Sciatic nerve (tissue), 2 donors: ENCODE results near the gene SIGLEC11. TPM values are rescaled to one million over a fixed set of nuclear protein-coding genes. Genes with fewer than 3 reads are reported as not detected.
"Not testable (repeated sequence)": the region's sequence is repeated elsewhere in the genome, so short reads cannot be mapped to it uniquely, and the experiment has no call there.

Experiments
- ATAC-seq: fragments of 200-7000 bp; cut with Tn5 transposase; one replicate; pipeline ENCODE4 v1.9.1; 2020; ENCODE audit warnings: mild to moderate bottlenecking, moderate library complexity
- DNase-seq: peaks from one replicate; pipeline ENCODE4 v3.0.0-alpha.2; 2020; ENCODE audit warnings: low spot score
- intact Hi-C: fragments of 100-400 bp; cut with DNase I; formaldehyde crosslinking; loops from one replicate; pipeline ENCODE4 v1.14.2; 2022
- total RNA-seq: library from RNA; stranded (reverse); fragmentation: NEBNext Ultra II Directional; extraction: Animal tissue kit (Norgen Biotek cat#: 25700); gene quantifications from one replicate; pipeline ENCODE4 v1.2.1, GENCODE V29; 2021
- donor health status: DM: no; HTN: no; CAD: no.
- donor health status: DM: no; HTN: no; CAD: no.

The SIGLEC11 gene
- total RNA-seq, 1 donor from 2014 or later = 1.6 TPM

GRCh38 chr19:49930483-49931011, 30.4 kb downstream of the SIGLEC11 start:
- ATAC-seq = peak; percentile 37
- DNase-seq = peak; percentile 73
- intact Hi-C loops = no loop called here

DNA sequence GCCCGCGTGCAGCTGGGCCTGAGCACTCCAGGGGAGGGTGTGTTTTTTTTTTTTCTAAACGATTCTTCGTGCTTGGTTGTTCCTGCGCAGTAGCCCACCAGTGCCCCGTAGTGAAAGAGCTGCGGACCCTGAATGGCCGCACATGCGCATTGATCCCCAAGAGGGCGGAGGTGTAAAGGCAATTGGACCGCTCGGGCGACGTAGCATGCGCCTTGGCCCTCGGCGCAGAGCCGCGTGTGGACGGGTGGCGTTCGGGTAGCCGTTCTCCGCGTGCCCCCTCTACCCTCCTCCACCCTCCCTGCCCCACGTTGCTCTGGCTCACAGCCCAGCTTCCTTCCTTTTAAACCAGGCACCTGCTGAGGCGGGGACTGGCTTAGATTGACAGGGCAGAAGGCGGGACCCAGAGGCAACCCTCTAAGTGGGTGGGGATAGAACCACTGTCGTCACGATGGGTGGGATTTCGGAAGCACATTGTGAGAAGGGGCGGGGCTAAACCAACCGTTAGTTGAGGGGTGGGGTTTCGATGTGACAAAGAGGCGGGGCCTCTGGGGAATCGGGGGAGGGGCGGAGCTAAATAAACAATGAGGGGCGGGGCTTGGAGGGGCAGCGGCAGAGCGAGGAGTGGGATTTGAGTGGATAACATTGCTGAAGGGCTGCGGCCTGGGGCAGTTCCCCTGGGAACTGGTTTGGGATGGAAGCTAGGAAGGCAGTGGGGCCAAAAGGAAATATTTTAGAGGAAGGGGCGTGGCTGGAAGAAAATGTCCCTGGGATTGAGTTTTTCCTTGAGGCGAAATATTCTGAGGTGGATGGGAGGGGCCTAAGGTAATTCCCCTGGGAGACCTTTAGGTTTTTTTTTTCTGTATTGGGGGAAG, 31.1 kb downstream of the SIGLEC11 start:
- peak; percentile 94 for ATAC-seq
- DNase-seq = peak; percentile 96
- intact Hi-C loops = no loop called here

DNA sequence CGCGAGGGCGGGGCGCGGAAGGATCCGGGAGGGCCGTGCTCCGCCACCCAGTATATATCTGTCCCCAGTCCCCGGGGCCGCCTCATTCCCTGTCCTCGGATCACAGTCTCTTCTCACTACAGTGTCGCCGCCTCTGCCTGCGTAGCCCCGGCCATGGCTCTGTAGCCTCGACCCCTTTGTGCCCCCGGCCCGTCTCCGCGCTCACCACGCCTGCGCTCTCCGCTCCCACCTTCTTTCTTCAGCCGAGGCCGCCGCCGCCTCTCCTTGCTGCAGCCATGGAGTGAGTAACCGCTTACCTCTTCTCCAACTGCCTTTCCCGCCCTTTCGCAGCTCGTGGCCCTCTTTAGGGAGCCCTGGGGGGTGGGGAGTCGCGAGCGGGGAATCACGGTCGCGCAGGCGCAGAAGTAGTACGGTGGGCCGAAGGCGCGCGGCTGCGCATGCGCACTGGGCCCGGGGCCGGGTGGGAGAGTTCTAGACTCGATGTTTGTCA, 31.8 kb downstream of the SIGLEC11 start, which contains the start of the genes ATF5 and NUP62:
Gene ATF5, plus strand, starts transcription at position 85 of the 490 bp plus-strand sequence. CDS start 1,646 bp downstream, outside the sequence.
Gene NUP62, minus strand, starts transcription at position 384 of the 490 bp plus-strand sequence. CDS start 19,697 bp downstream, outside the sequence.
- peak; percentile 87 for ATAC-seq
- DNase-seq = peak; percentile 96
- intact Hi-C loops = no loop called here

- intact Hi-C loops = no loop called here
- ATAC-seq (no peak), DNase-seq (no peak)
Measured at GRCh38 chr19:49927526-49928264, 33.3 kb downstream of the SIGLEC11 start.

DNA sequence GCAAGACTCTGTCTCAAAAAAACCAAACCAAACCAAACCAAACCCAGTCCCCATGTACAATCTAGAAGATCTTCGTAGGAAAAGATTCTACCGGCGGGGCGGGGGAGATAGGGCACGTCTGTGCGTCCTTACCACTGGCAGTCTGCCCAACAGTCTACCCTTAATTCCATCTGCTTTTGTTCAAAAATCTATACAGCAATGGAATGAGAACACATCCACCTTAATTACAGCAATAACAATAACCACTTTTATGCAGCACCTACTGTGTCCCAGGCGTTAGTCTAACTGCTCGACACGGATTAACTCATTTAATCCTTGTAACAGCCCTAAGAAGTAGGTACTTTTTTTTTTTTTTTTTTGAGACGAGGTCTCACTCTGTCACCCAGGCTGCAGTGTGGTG, 34.5 kb downstream of the SIGLEC11 start:
- ATAC-seq = no peak
- intact Hi-C loops = no loop called here
- DNase-seq = no peak

GRCh38 chr19:49925486-49925885, 35.5 kb downstream of the SIGLEC11 start:
- ATAC-seq (no peak), DNase-seq (no peak)
- intact Hi-C loops = no loop called here

GRCh38 chr19:49924881-49925210, 36.1 kb downstream of the SIGLEC11 start:
- ATAC-seq, intact Hi-C loops, DNase-seq: not testable (repeated sequence)

GRCh38 chr19:49924004-49924880, 36.7 kb downstream of the SIGLEC11 start:
- intact Hi-C loops = no loop called here
- no peak for ATAC-seq
- DNase-seq = no peak

DNA sequence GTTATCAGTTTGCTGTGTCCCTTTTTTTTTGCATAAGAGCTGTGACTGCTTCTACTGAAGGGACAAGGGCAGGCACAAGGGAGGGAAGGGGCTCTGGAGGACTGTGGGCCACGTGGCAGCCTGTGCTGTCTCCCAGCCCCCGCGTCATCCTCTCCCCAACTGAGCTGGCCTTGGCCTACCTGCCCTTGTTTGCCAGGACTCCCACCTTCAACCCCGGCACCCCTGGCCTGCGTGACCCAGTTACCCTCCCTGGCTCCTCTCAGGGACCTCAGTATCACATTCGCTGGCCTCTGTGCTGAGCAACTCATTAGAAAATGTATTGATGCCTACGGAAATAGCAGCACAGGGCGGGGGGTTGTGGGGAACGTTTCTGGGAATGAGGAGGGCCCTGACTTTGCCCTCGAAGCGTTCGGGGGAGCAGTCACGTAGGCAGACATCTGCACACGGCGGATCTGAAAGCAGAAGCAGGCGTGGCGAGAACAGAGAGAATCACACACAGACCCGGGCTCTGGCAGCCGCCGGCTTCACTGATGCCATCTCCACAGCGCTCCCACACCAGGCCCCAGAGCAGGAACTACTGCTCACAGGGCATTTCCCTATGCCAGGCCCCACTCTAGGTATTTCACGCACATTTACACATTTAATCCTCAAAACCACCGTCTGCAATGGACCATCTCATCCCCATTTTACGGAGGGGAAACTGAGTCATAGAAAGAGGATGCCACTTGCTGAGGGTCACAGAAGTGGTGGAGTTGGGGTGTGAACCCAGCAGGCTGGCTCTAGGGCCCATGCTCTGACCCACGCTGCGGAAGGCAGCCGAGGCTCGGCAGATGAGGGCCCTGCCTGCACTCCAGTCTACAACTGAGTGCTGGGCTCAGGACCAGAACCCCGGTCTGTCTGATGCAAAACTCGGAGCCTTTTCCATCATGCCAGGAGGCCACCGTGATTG, 37.6 kb downstream of the SIGLEC11 start:
- intact Hi-C loops = no loop called here
- no peak for DNase-seq
- ATAC-seq = peak; percentile 35

GRCh38 chr19:49921871-49922795, 38.8 kb downstream of the SIGLEC11 start:
- no peak for ATAC-seq
- DNase-seq = no peak
- intact Hi-C loops = no loop called here

GRCh38 chr19:49920624-49921363, 40.2 kb downstream of the SIGLEC11 start:
- ATAC-seq = no peak
- intact Hi-C loops = no loop called here
- DNase-seq = no peak

GRCh38 chr19:49918089-49918488, 42.9 kb downstream of the SIGLEC11 start:
- ATAC-seq (no peak), DNase-seq (no peak)
- intact Hi-C loops = no loop called here

DNA sequence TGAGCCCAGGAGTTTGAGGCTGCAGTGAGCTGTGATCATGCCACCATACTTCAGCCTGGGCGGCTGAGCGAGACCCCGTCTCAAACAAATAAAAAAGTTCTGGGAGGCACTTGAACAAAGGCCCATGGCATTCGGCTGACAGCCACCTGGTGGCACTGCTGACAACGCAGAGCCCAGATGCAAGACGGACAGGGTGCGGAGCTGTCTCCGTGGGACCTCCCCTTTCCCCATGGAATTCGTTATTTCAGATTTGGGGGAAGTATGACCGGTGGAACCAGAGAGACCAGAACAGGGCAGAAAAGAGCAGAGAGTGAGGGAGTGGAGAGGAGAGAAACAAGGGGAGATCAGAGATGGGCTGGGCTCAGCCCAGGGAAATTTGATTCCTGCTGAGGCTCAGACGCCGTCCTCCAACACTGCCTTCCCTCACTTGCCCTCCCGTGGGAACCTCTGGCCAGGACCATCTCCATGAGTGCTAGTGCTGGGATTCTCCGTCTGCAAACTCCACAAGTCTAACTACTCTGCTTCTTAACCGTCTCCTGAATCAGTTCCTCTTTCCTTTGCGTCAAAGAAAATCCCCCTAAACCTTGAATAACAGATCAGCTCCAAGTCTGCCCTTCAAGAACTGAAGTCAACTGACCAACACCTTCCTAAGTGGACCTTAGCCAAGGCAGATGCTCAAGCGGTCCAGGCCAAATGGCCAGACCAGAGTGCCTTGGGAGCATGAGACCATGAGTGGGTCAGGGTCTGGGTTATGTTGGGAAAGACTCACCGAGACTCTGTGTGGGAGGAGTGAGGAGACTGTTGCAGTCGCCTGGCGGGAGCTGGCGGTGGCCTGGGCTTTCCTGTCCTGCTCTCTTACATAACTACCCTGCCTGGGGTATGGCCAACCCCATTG, 43.9 kb downstream of the SIGLEC11 start:
- intact Hi-C loops = no loop called here
- no peak for DNase-seq
- peak; percentile 39 for ATAC-seq

GRCh38 chr19:49915271-49915670, 45.7 kb downstream of the SIGLEC11 start:
- no peak for ATAC-seq
- intact Hi-C loops = no loop called here

DNA sequence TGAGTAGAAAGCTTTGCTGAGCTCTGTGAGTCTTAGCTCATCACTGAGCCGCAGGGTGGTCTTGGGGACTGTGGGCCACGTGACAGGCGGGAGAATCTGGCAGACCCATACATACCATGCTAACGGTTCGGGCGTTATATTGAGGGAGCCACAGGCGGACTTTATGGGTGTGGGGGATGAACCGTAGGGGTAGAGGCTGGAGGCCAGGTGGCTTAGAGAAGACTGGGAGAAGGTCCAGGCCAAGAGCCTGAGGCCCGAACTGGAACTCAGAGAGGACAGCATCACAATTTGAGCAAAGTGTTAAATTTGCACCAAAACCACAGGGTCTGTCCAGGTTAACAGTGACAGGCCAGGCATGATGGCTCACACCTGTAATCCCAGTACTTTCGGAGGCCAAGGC, 47.3 kb downstream of the SIGLEC11 start:
- no peak for ATAC-seq
- no peak for DNase-seq
- intact Hi-C loops = no loop called here

More at GRCh38 chr19:49915271-49915670, 45.7 kb downstream of the SIGLEC11 start:
- DNase-seq = no peak
